ENCODE results near the gene UAP1.

The UAP1 gene

GRCh38 chr1:162616848-162617247, 55.3 kb downstream of the UAP1 start:
- no peak for DNase-seq (ENCODE audit: low read depth in 2 of 2)

DNA sequence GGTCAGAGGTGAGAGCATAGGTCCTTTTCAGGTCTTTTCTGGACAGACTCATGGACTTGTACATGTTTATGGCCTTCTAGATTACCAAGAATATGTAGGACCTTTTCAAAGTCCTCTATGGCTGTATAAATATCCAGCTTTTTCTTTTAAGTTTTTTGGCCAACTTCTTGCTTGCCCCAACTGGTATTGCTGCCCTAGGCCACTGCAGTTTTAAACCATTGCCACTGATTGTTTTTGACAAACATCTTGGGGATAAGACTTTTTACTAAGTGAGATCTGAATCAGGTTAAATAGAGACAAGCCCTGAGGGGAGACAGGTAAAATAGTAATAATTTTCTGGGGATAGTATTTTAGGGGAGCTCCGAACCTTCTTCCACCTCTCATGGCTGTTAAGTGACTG, 56.0 kb downstream of the UAP1 start:
- DNase-seq (ENCODE audit: low read depth in 2 of 2) = no peak

- DNase-seq (ENCODE audit: low read depth in 2 of 2) = no peak
These were observed 57.6 kb downstream of the UAP1 start for GRCh38 chr1:162619076-162619475.

DNA sequence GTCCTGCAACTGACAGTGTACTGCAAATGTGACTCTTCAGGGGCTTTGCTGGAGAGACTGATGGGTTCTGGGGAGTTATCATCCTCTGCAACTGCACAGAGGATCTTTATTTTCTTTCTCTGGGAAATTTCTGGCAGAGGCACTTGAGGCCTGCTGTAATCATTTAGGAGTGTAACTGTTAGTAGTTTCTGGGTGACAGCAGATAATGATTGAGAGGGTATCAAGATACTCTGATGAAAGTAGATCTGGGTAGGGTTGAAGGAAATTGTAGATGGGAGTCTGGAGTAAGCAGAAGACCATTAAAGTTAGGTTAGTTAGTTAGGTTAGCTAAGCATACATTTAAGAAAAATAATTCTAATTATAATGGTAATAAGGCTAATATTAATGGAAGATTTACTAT, 59.7 kb downstream of the UAP1 start:
- DNase-seq (ENCODE audit: low read depth in 2 of 2) = no peak

DNA sequence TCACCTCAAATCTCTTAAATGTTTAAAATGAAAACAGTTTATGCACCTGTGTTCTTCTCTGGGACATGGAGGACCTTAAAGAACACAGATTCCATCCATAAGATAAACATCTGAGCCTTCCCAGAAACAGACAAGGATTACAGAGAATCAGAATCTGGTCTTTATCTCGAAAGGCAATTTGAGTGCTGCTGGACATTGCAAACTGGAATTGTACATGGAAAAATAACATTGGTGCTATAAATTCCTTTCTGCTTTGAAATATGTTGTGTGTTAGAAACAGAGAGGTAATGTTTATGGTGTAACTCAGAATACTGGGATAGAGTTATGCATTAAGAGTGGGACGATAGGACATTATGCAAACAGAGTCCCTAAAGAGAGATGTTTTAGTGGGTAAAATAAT, 64.2 kb downstream of the UAP1 start:
- DNase-seq (ENCODE audit: low read depth in 2 of 2) = no peak

DNA sequence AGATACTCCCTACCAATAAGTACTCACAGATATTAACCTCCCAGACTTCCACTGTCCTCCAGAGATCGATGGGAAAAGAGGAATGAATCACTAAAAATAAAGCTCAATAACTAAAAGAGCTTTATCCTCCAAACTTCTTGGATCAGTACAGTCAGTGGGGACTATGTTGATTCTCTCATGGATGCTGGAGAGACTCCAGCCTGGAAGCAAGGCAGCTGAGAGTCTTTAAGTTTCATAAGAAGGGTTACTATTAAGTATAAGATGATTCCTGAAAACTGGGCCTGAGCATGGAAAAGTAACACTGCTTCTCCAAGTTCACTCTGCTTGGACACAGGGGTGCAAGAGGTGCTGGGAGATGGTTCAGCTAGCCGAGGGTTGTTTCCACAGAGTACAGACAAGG, 64.6 kb downstream of the UAP1 start:
- no peak for DNase-seq (ENCODE audit: low read depth in 2 of 2)

- DNase-seq (ENCODE audit: low read depth in 2 of 2) = no peak
These were observed 65.2 kb downstream of the UAP1 start for GRCh38 chr1:162626761-162627160.

DNA sequence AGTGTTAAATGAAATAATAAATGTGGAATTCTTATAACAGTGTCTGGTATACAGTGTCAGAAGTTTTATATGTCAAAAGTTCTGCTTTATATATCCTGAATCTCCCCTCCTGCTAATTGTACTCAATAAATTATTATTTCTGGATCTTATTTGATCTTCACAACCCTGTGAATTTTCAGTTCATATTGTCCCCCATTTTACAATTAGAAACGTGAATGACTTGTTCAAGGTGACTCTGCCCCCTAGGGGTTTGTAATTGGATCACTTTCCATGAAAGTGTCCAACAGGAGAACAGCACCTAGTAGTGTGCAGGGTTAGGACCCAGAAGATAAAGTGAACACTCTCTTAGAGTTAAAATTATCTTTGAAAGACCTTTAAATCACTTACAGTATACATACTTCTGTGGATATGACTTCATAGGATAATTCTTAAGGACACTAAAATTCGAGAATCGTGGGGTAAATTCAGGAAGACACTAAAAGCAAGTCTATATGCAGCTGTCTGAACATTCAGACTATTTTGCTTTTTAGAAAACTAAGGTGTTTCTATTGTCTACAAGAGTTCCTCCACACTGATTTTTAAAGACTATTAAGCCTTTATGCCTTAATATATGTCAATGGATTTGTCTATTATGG, 66.3 kb downstream of the UAP1 start:
- DNase-seq (ENCODE audit: low read depth in 2 of 2) = no peak

- no peak for DNase-seq (ENCODE audit: low read depth in 2 of 2)
These were observed 67.6 kb downstream of the UAP1 start for GRCh38 chr1:162629077-162629627.

DNA sequence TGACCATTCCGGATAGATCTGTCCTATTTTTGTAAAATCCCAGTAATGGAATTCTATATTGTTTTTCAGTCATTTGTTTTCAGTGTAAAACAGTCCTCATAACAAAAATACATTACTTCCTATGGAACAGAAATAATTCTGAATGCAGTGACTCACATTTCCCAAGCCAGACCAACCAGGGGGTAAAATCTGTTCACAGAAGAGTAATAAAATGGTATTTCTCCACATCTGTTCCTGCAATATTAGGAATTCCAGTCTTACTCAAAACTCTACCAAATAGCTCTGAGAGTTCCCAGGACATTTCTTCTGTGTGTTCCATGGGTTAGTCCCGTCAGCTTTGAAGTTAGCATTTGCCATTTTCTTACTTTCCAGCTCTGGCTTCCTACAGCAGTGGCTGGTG, 68.1 kb downstream of the UAP1 start:
- DNase-seq (ENCODE audit: low read depth in 2 of 2) = no peak

DNA sequence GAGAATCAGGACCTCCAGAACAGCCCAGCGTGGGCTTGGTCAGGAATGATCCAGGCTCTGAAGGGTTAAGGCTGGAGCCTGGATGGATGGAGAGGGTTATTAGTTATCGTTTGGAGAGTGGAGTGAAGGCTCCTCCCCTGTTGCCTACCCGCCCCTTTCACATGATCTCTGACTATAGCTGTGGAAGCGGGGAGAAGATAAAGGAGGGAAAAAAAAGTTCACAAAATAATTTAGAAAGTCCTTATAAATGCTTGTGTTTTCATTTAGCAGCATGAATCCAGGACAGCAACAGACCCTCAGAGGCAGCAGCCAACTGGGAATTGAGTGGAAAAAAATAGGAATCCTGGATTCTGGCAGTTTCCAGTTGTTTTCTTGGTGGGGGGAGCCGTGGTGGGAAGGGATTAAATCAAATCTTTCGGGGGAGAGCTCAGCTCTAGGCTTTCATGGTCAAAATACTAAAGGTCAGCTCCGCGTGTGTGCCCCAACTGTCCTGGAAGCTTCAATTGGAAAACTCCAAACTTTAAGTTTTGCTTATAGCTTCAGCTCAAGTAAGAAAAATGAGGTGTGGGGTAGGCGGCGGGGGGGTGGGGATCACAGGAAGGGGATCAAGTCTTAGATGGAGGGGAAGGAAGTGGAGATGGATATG, 70.1 kb downstream of the UAP1 start:
- DNase-seq (ENCODE audit: low read depth in 2 of 2) = no peak

DNA sequence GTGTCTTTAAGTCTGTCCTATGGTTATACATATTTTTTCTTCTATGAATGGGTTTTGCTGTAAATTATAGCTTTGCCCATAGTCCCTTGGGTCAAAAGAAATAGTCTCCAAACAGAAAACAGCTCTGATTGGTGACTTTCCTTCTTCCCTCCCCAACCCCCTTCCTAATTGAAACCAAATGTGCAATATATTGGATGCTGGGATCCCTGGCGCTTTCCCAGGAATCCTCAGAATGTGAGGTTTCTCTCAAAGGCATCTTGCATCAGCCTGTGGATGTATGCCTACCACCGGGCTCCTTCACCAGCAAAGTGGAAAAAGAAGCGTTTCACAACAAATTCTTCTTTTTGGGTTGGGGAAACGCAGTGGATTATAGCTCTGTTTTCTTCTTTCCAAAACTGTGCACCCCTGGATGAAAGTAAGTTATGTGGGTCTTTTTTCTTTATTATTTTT, 70.7 kb downstream of the UAP1 start, which contains the start of gene DDR2:
TSS of gene DDR2 (plus strand) at position 248 of the 450 bp plus-strand sequence. CDS start 86,600 bp downstream, outside the sequence.
- no peak for DNase-seq (ENCODE audit: low read depth in 2 of 2)

- no peak for DNase-seq (ENCODE audit: low read depth in 2 of 2)
These were observed 71.2 kb downstream of the UAP1 start for GRCh38 chr1:162632698-162633080.

DNA sequence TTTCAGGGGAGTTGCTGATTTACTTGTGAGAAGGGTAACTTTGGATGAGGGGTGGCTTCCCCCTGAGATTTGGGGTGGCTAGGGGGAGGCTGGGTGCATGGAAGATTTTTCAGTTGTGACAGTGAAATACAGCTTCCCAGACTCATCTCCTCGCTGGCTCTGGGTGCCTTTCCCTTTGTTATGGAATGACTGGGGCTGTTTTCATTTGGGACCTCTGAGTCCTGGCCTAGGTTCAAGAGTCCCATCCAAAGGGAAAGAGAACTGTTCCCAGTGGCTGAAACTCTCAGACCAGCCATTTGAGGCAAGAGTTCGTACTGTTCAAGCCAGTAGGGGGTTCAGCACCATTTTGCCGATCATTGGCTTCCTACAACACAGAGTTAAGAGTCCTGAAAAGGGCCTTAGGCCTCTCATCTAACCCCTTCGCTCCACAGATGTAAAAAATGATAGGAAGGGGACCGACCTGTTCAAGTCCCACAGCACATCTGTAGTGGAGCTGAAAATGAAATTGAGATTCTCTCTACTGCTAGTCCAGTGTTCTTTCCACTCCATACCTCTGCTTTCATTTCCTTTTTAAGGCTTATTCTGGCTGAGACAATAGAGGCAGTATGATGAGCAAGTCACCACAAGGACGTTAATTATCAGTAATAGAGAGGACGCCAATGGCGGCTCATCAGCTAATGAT, 71.7 kb downstream of the UAP1 start:
- no peak for DNase-seq (ENCODE audit: low read depth in 2 of 2)

DNA sequence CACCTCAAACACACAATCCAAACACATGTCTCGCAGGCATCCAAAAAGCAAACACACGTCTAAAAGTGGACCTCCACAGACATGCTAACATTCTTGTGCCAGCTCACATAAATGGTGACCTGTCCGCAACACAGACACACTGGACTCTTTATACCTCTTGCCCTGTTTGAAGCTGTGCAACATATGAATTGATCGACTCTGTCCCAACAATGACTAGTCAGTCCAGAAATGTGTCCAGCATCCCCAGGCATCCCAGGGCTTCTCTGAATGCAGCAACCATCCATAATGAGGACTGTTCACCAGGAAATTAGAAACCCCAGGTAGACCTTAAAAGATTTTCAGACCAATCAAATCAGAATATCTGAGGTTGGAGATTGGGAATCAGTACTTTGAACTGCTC, 73.9 kb downstream of the UAP1 start:
- no peak for DNase-seq (ENCODE audit: low read depth in 2 of 2)

DNA sequence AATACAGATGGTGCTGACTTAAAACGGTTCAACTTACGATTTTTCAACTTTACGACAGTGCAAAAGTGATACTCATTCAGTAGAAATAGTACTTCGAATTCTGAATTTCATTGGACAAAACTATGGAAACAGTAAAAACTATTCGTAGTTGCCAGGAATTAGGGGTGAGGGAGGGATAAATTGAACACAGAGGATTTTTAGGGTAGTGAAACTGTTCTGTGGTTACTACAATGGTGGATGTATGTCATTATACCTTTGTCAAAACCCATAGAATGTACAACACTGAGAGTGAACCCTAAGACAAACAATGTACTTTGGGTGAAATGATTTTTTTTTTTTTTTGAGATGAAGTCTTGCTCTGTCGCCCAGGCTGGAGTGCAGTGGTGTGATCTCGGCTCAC, 78.2 kb downstream of the UAP1 start:
- DNase-seq (ENCODE audit: low read depth in 2 of 2) = no peak

DNA sequence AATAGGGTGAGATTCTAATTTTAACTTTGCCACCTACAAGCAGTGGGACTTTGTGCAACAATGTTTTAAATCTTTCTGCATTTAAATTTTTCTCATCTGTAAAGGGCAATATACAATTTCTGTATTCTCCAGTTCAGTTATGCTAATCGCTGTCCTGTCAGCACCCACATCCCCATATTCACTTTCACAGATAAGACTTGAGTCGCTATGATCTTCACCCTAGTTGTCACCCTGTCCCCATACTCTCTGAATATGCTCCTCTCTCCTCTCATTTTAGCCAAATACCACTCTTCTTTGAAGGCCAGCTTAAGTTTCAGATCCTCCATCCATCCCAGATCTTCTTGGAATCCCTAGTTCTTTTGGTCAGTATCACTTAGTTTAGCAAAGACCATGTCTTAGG, 79.6 kb downstream of the UAP1 start:
- DNase-seq (ENCODE audit: low read depth in 2 of 2) = no peak

DNA sequence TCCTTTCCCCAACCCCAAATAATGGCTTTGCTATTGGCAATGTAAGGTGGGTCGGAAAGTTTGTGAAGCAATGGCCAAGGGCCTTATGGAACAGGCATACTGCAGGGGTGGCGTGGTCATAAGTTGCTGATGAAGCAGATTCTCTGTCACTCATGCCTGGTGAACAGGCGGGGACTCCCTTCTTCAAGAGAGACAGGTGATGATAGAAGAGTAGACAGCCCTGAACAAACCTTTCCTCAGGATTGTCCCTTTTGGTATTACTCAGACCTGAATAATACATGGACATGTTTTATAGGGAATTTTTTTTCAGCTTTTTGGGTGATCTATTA, 83.4 kb downstream of the UAP1 start:
- no peak for DNase-seq (ENCODE audit: low read depth in 2 of 2)

DNA sequence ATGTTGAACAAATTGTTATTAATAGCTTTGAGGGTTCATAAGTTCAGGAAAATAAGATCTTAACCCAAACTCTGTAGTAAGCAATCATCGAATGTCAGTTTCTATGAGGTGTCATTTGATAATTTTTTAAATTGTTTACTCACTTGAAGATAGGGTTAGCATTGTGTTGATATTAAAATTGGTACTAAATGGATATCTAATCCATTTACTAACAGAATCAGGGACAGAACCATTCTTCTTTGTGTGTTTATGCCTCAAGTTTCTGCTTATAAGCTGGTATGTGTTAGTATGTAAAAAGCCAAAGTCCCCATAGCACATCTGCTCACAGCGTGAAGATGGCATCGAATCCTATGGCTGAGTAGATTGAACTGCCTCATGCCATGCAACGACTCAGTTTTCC, 84.1 kb downstream of the UAP1 start:
- DNase-seq (ENCODE audit: low read depth in 2 of 2) = no peak

- DNase-seq (ENCODE audit: low read depth in 2 of 2) = no peak
These were observed 88.1 kb downstream of the UAP1 start for GRCh38 chr1:162649583-162649982.
